K562 (cell line): Measurements from ENCODE around the gene ZBTB20. TPM values are rescaled to one million over a fixed set of nuclear protein-coding genes. Genes with fewer than 3 reads are reported as not detected.

Experiments
- ATAC-seq: fragments of 200-7000 bp; cut with Tn5 transposase; 3 replicates; pipeline ENCODE4 v1.9.1; 2020; ENCODE audit warnings: moderate library complexity
- BruUV-seq: library from RNA; stranded (reverse); fragments of 400-500 nt; replicated peaks from 2 replicates; lab custom pipeline; 2021; lab: Mats Ljungman, UMichigan
- CTCF ChIA-PET: fragments of 300-600 bp; formaldehyde crosslinking; extraction: SDS; loops from one replicate; lab custom pipeline; 2021; ENCODE audit warnings: low intra/inter-chr PET ratio; lab: Yijun Ruan, JAX
- POLR2A ChIA-PET: fragments of 300-600, 350-650 bp; sonication (Branson Sonifier 250); formaldehyde crosslinking; extraction: SDS; loops from one replicate; lab custom pipeline; 2021; ENCODE audit warnings: antibody characterized with exemption, inconsistent platforms; lab: Yijun Ruan, JAX
- DNase-seq, 4 experiments: peaks; one replicate each; pipeline versions ENCODE4 v3.0.0 to v3.0.0-alpha.2; 2011 to 2018; ENCODE audit warnings: low spot score in 3 of 4, mixed read lengths in 3 of 4; ENCODE audit errors: extremely low read depth in 1 of 4
- FAIRE-seq: peaks from 2 replicates; lab custom pipeline; 2011; peaks lifted over from hg19 to GRCh38; lab: Jason Lieb, UNC
- H2AFZ ChIP-seq: 2 replicates; pipeline ENCODE4 v1.6.0; 2011; ENCODE audit warnings: low read depth, low read length, control low read depth, inconsistent platforms
- H3K27ac ChIP-seq: fragments of 200-600 bp; 3 replicates; pipeline ENCODE4 v1.8.0; 2011; ENCODE audit warnings: low read depth, mild to moderate bottlenecking, control low read depth, inconsistent platforms, low read length, moderate library complexity, mixed read lengths; ENCODE audit errors: extremely low read depth
- H3K27me3 ChIP-seq, 2 experiments: fragments of 300-600 bp in 1 of 2; 2 replicates in 1 of 2; 3 replicates in 1 of 2; pipeline versions ENCODE4 v1.6.0 to v1.8.0; 2011; ENCODE audit warnings: inconsistent platforms in 2 of 2, low read length in 2 of 2, mild to moderate bottlenecking in 1 of 2, mixed read lengths in 1 of 2, moderate library complexity in 1 of 2; ENCODE audit not compliant: control insufficient read depth in 2 of 2, insufficient read depth in 2 of 2
- H3K36me3 ChIP-seq: fragments of 300-600 bp; 3 replicates; pipeline ENCODE4 v1.8.0; 2011; ENCODE audit warnings: mild to moderate bottlenecking, low read length, inconsistent platforms; ENCODE audit not compliant: control insufficient read depth, insufficient read depth
- H3K4me1 ChIP-seq, 2 experiments: fragments of 200-600 bp in 1 of 2; replicated peaks in 1 of 2; 2 replicates in 1 of 2; 3 replicates in 1 of 2; pipeline versions ENCODE4 v1.5.1 to v1.8.0; 2011; ENCODE audit warnings: inconsistent platforms in 2 of 2, low read length in 2 of 2, mild to moderate bottlenecking in 1 of 2, mixed read lengths in 1 of 2, moderate library complexity in 1 of 2; ENCODE audit not compliant: control insufficient read depth in 2 of 2, insufficient read depth in 2 of 2
- H3K4me2 ChIP-seq: 2 replicates; pipeline ENCODE4 v1.6.1; 2011; ENCODE audit warnings: low read length, control low read depth, inconsistent platforms, mixed read lengths; ENCODE audit not compliant: insufficient read depth
- H3K4me3 ChIP-seq: fragments of 200-600 bp; sonication (generic), shearing (Covaris generic); 2 replicates; pipeline ENCODE4 v1.5.1; 2016; ENCODE audit warnings: control low read depth, inconsistent platforms
- H3K79me2 ChIP-seq: fragments of 200-600 bp; 3 replicates; pipeline ENCODE4 v1.8.0; 2011; ENCODE audit warnings: low read length, inconsistent platforms; ENCODE audit not compliant: control insufficient read depth, insufficient read depth
- H3K9ac ChIP-seq, 2 experiments: 2 replicates each; pipeline versions ENCODE4 v1.6.0 to v1.6.1; 2011; ENCODE audit warnings: low read depth in 2 of 2, low read length in 2 of 2, control low read depth in 1 of 2, inconsistent platforms in 1 of 2, mild to moderate bottlenecking in 1 of 2, mixed read lengths in 1 of 2; ENCODE audit not compliant: insufficient read depth in 1 of 2
- H3K9me1 ChIP-seq: one replicate; pipeline ENCODE4 v1.6.0; 2011; ENCODE audit warnings: inconsistent platforms, mild to moderate bottlenecking, low read length, moderate library complexity; ENCODE audit not compliant: control insufficient read depth, insufficient read depth
- H3K9me3 ChIP-seq: replicated peaks from 2 replicates; pipeline ENCODE4 v1.5.1; 2011; ENCODE audit warnings: low read depth, low read length, inconsistent platforms; ENCODE audit not compliant: control insufficient read depth, insufficient read depth
- H4K20me1 ChIP-seq: replicated peaks from 2 replicates; pipeline ENCODE4 v1.6.1; 2011; ENCODE audit warnings: low read length, inconsistent platforms, mixed read lengths; ENCODE audit not compliant: control insufficient read depth, insufficient read depth
- BRF1 ChIP-seq: IDR thresholded peaks from 3 replicates; pipeline ENCODE4 v1.6.1; 2011; ENCODE audit warnings: borderline replicate concordance, mild to moderate bottlenecking; ENCODE audit not compliant: insufficient read length; ENCODE audit errors: extremely low read depth
- KDM4B ChIP-seq, 2 experiments: fragments of 450-650 bp in 1 of 2; sonication (generic) in 1 of 2; IDR thresholded peaks; 2 replicates each; pipeline ENCODE4 v1.6.1; 2016 to 2017; ENCODE audit warnings: borderline replicate concordance in 2 of 2, antibody characterized with exemption in 1 of 2, low read depth in 1 of 2, mild to moderate bottlenecking in 1 of 2
- LCOR ChIP-seq: sonication (generic); formaldehyde crosslinking; IDR thresholded peaks from 2 replicates; pipeline ENCODE4 v1.8.0; 2022; ENCODE audit warnings: mild to moderate bottlenecking, missing genetic modification reagents
- MYBL2 ChIP-seq, 2 experiments: fragments of 450-650 bp in 1 of 2; sonication (generic) in 1 of 2; formaldehyde crosslinking in 1 of 2; IDR thresholded peaks; 2 replicates each; pipeline versions ENCODE4 v1.6.1 to v1.8.1; 2017 to 2022; ENCODE audit warnings: borderline replicate concordance in 1 of 2, inconsistent platforms in 1 of 2, low read depth in 1 of 2, mild to moderate bottlenecking in 1 of 2, missing genetic modification reagents in 1 of 2, moderate library complexity in 1 of 2
- NR2C2 ChIP-seq, 2 experiments: fragments of 200-800 bp in 1 of 2; sonication (Bioruptor generic) in 1 of 2; sonication (generic) in 1 of 2; formaldehyde crosslinking in 1 of 2; IDR thresholded peaks; 2 replicates each; pipeline versions ENCODE4 v1.6.1 to v1.8.0; 2016 to 2022; ENCODE audit warnings: mild to moderate bottlenecking in 1 of 2, missing compliant biosample characterization in 1 of 2, missing genetic modification characterization in 1 of 2, missing genetic modification reagents in 1 of 2
- POLR2AphosphoS2 ChIP-seq: IDR thresholded peaks from 2 replicates; pipeline ENCODE4 v1.6.1; 2012; ENCODE audit warnings: low read length, improper control_type of control experiment
- PTRF ChIP-seq: fragments of 450-650 bp; IDR thresholded peaks from 2 replicates; pipeline ENCODE4 v1.6.1; 2016; ENCODE audit warnings: mild to moderate bottlenecking, missing genetic modification characterization, missing compliant biosample characterization
- RFX5 ChIP-seq: IDR thresholded peaks from 2 replicates; pipeline ENCODE4 v1.6.1; 2011; ENCODE audit warnings: low read depth, mild to moderate bottlenecking, improper control_type of control experiment, low read length
- TRIM28 ChIP-seq: fragments of 450-650 bp; IDR thresholded peaks from 2 replicates; pipeline ENCODE4 v1.6.1; 2017
- XRCC3 ChIP-seq: fragments of 450-650 bp; IDR thresholded peaks from 2 replicates; pipeline ENCODE4 v1.6.1; 2017; ENCODE audit warnings: mild to moderate bottlenecking, moderate library complexity
- ZFPM2 ChIP-seq: fragments of 250-450 bp; sonication (Bioruptor Pico); IDR thresholded peaks from 2 replicates; pipeline ENCODE4 v1.5.1; 2022; ENCODE audit warnings: mild to moderate bottlenecking
- ZNF124 ChIP-seq: sonication (generic); formaldehyde crosslinking; IDR thresholded peaks from 2 replicates; pipeline ENCODE4 v1.8.1; 2022; ENCODE audit warnings: missing genetic modification reagents
- ZNF561 ChIP-seq: fragments of 450-650 bp; formaldehyde crosslinking; conservative IDR thresholded peaks from 2 replicates; pipeline ENCODE4 v1.4.0; 2020; ENCODE audit warnings: mild to moderate bottlenecking, moderate library complexity
- WGBS: fragments of 100-300 bp; shearing (Covaris generic); methylation state at CpG from one replicate; pipeline ENCODE4 v1.1.6; 2016; ENCODE audit warnings: low coverage, mixed read lengths; ENCODE audit not compliant: insufficient coverage; ENCODE audit errors: missing lambda C conversion rate; 5-methylcytosine and 5-hydroxymethylcytosine counted together
- in situ Hi-C: fragments of 300-500 bp; cut with MboI; formaldehyde crosslinking; loops from 4 replicates; pipeline ENCODE4 v1.15.0; 2018; ENCODE audit warnings: inconsistent platforms, mixed read lengths
- intact Hi-C: fragments of 100-400 bp; cut with micrococcal nuclease; formaldehyde crosslinking; loops from 2 replicates; pipeline ENCODE4 v1.14.2; 2022
- polyA plus RNA-seq, 8 experiments: library from polyadenylated mRNA; depleted of rRNA in 4 of 8; stranded (reverse) in 5 of 8; unstranded in 3 of 8; fragments of >200 nt; fragmentation: Nextera tagmentation in 2 of 8; fragmentation: Illumina TruSeq in 1 of 8; extraction: Ambion mirVana in 2 of 8; extraction: Trizol in 1 of 8; gene quantifications; 2 replicates each; pipeline versions ENCODE4 v1.2.1 to v1.2.3, GENCODE V29; 2011 to 2014; ENCODE audit warnings: inconsistent platforms in 1 of 8, missing spikeins in 1 of 8
- total RNA-seq, 7 experiments: library from RNA; depleted of rRNA in 6 of 7; stranded (reverse); fragments of >200 nt in 6 of 7; fragmentation: Illumina TruSeq in 2 of 7; extraction: Trizol in 2 of 7; gene quantifications; 2 replicates each; pipeline versions ENCODE4 v1.2.1 to v1.2.3, GENCODE V29; 2011 to 2021; ENCODE audit warnings: low replicate concordance in 1 of 7
- TF ChIP-seq, protein P1 (sequence below): fragments of 250-450 bp; sonication (Bioruptor Pico); IDR thresholded peaks from 2 replicates; pipeline ENCODE4 v1.8.0; 2022; ENCODE audit warnings: inconsistent platforms
- TF ChIP-seq, protein P2 (sequence below): fragments of 450-650 bp; IDR thresholded peaks from 2 replicates; pipeline ENCODE4 v1.6.1; 2014; ENCODE audit warnings: low read depth, mild to moderate bottlenecking, moderate library complexity, borderline replicate concordance

The ZBTB20 gene
- total and polyA plus RNA-seq, 9 of the 15 experiments (the other 6 are each of a cell fraction or from before 2014, with no cell fraction given): 0.17 to 1.7 (median 0.45) TPM

DNA sequence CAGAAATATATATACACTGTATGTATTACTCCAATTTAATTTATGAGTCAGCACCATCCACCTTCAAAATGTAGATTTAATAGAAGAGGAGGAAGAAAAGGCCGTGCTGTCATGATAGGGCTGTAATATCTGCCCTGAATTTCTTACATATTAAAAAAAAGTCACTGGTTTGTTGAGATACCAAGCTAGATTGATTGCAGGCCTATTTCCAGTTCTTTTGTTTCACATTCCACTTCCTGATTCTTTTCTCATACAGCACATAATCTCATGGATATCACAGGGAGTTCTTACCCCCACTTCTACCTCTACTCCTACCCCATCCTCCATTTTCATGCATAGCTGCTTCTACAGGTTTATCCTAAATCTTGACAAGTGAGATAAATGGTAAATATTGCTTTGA is 290.3 kb downstream of the ZBTB20 start:
- FAIRE-seq (no peak), DNase-seq (no peak), ATAC-seq (no peak)
- in situ Hi-C loops: no loop called here
- intact Hi-C loops: no loop called here
- TF ChIP-seq, protein P1, sequence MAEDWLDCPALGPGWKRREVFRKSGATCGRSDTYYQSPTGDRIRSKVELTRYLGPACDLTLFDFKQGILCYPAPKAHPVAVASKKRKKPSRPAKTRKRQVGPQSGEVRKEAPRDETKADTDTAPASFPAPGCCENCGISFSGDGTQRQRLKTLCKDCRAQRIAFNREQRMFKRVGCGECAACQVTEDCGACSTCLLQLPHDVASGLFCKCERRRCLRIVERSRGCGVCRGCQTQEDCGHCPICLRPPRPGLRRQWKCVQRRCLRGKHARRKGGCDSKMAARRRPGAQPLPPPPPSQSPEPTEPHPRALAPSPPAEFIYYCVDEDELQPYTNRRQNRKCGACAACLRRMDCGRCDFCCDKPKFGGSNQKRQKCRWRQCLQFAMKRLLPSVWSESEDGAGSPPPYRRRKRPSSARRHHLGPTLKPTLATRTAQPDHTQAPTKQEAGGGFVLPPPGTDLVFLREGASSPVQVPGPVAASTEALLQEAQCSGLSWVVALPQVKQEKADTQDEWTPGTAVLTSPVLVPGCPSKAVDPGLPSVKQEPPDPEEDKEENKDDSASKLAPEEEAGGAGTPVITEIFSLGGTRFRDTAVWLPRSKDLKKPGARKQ (CRISPR knock-in tag): no peak
- TF ChIP-seq ZNF561 (no peak), ZFPM2 (CRISPR knock-in tag) (no peak), TRIM28 (no peak), MYBL2 (IDR thresholded peaks at IDR 0.05; ENCODE audit: low read depth) (no peak), MYBL2 (CRISPR knock-in tag; IDR thresholded peaks at IDR 0.05; ENCODE audit: borderline replicate concordance) (no peak), NR2C2 (CRISPR knock-in tag; IDR thresholded peaks at IDR 0.05) (no peak), NR2C2 (tag; IDR thresholded peaks at IDR 0.05) (no peak), XRCC3 (no peak), KDM4B (IDR thresholded peaks at IDR 0.05; ENCODE audit: borderline replicate concordance in 2 of 2, low read depth in 1 of 2) (no peak), POLR2AphosphoS2 (no peak), BRF1 (no peak), PTRF (tag) (no peak), LCOR (no peak), ZNF124 (CRISPR knock-in tag) (no peak), RFX5 (no peak)
- TF ChIP-seq, protein P2, sequence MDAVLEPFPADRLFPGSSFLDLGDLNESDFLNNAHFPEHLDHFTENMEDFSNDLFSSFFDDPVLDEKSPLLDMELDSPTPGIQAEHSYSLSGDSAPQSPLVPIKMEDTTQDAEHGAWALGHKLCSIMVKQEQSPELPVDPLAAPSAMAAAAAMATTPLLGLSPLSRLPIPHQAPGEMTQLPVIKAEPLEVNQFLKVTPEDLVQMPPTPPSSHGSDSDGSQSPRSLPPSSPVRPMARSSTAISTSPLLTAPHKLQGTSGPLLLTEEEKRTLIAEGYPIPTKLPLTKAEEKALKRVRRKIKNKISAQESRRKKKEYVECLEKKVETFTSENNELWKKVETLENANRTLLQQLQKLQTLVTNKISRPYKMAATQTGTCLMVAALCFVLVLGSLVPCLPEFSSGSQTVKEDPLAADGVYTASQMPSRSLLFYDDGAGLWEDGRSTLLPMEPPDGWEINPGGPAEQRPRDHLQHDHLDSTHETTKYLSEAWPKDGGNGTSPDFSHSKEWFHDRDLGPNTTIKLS: no peak
- WGBS: no CpG with 5 or more reads among the region's 1 CpG
- POLR2A ChIA-PET: no interaction called here
- H3K4me3 ChIP-seq: no peak overlapping the region
- no peaks in the 10 kb centered on the region for H3K36me3 ChIP-seq
- no peak overlapping the region for H3K27ac ChIP-seq
- no peaks in the 10 kb centered on the region for H3K9me1 ChIP-seq
- no peaks in the 10 kb centered on the region for H3K79me2 ChIP-seq
- H3K9ac ChIP-seq: no peak overlapping the region
- H3K4me1 ChIP-seq: no peaks in the 10 kb centered on the region
- BruUV-seq: no TSS peak
- CTCF ChIA-PET: no interaction called here
- no peak overlapping the region for H2AFZ ChIP-seq
- H4K20me1 ChIP-seq: no peaks in the 10 kb centered on the region
- no peaks in the 10 kb centered on the region for H3K27me3 ChIP-seq
- no peaks in the 10 kb centered on the region for H3K9me3 ChIP-seq
- H3K4me2 ChIP-seq: no peak overlapping the region
